Natural killer cell (primary cell): ENCODE results near the gene MMP15. TPM values are rescaled to one million over a fixed set of nuclear protein-coding genes. Genes with fewer than 3 reads are reported as not detected.
"Not testable (repeated sequence)": the region's sequence is repeated elsewhere in the genome, so short reads cannot be mapped to it uniquely, and the experiment has no call there.

Source experiments
- ATAC-seq, 3 donors: fragments of 150-1000 bp in 2 of 3; fragments of 200-7000 bp in 1 of 3; cut with Tn5 transposase; 1 replicate in 1 of 3; 2 replicates in 2 of 3; pipeline ENCODE4 v1.10.0; 2021; ENCODE audit warnings: mild to moderate bottlenecking in 2 of 3, moderate library complexity in 2 of 3
- DNase-seq, 2 donors: peaks; one replicate each; pipeline versions ENCODE4 v3.0.0 to v3.0.0-alpha.2; 2013 to 2021; ENCODE audit warnings: mixed read lengths in 1 of 2
- H3K27ac ChIP-seq: one replicate; pipeline ENCODE4 v1.5.1; 2013; ENCODE audit warnings: mild to moderate bottlenecking, low read length
- H3K27me3 ChIP-seq: one replicate; pipeline ENCODE4 v1.6.1; 2013; ENCODE audit warnings: low read length; ENCODE audit not compliant: control insufficient read depth, insufficient read depth
- H3K36me3 ChIP-seq: one replicate; pipeline ENCODE4 v1.6.1; 2013; ENCODE audit warnings: low read length; ENCODE audit not compliant: control insufficient read depth, insufficient read depth
- H3K4me1 ChIP-seq: one replicate; pipeline ENCODE4 v1.6.1; 2013; ENCODE audit warnings: low read length; ENCODE audit not compliant: control insufficient read depth, insufficient read depth
- H3K4me3 ChIP-seq: one replicate; pipeline ENCODE4 v1.5.1; 2013; ENCODE audit warnings: low read length
- H3K9me3 ChIP-seq: one replicate; pipeline ENCODE4 v1.6.1; 2013; ENCODE audit warnings: low read length; ENCODE audit not compliant: control insufficient read depth, insufficient read depth
- H3K27ac Mint-ChIP-seq, 2 donors: one replicate each; pipeline ENCODE4 v1.8.0; 2022; ENCODE audit warnings: mild to moderate bottlenecking in 2 of 2, mixed read lengths in 2 of 2, moderate library complexity in 1 of 2
- H3K27me3 Mint-ChIP-seq, 2 donors: one replicate each; pipeline ENCODE4 v1.8.0; 2022; ENCODE audit warnings: low read depth in 2 of 2, mixed read lengths in 2 of 2
- H3K36me3 Mint-ChIP-seq: one replicate; pipeline ENCODE4 v1.8.0; 2022; ENCODE audit warnings: mixed read lengths
- H3K4me1 Mint-ChIP-seq, 2 donors: one replicate each; pipeline ENCODE4 v1.8.0; 2022; ENCODE audit warnings: mixed read lengths in 2 of 2
- H3K4me3 Mint-ChIP-seq: one replicate; pipeline ENCODE4 v1.8.0; 2022; ENCODE audit warnings: mild to moderate bottlenecking, moderate library complexity, mixed read lengths
- H3K9me3 Mint-ChIP-seq, 2 donors: one replicate each; pipeline ENCODE4 v1.8.0; 2022; ENCODE audit warnings: mixed read lengths in 2 of 2
- CTCF ChIP-seq: fragments of 200-600 bp; IDR thresholded peaks from one replicate; pipeline ENCODE4 v1.8.0; 2022; ENCODE audit warnings: antibody characterized with exemption
- WGBS: methylation state at CpG from one replicate; pipeline ENCODE4 v1.1.7; 2013; ENCODE audit warnings: missing lambda C conversion rate; ENCODE audit not compliant: insufficient coverage; 5-methylcytosine and 5-hydroxymethylcytosine counted together
- intact Hi-C: fragments of 100-400 bp; cut with micrococcal nuclease; formaldehyde crosslinking; loops from one replicate; pipeline ENCODE4 v1.14.2; 2022
- total RNA-seq, 4 donors: library from RNA; stranded (reverse); fragments of 120-200 nt in 1 of 4; gene quantifications; one replicate each; pipeline versions ENCODE4 v1.2.3 to v1.2.4, GENCODE V29; 2013 to 2022

The MMP15 gene
- total RNA-seq, 3 donors from 2014 or later (not counting 1 experiment from before 2014, with no cell fraction given), result 0.23 to 0.27 (median 0.24) TPM

GRCh38 chr16:58002416-58002800 is 23.1 kb upstream of the MMP15 start:
- H3K27me3 ChIP-seq, result no peaks in the 10 kb centered on the region
- peak overlapping the region; percentile 79 for H3K4me3 Mint-ChIP-seq
- DNase-seq (no peak), ATAC-seq (no peak)
- H3K4me1 ChIP-seq, result peaks cover 41% of the 10 kb centered on the region
- no peaks in the 10 kb centered on the region for H3K9me3 Mint-ChIP-seq
- peaks cover 51 to 62% of the 10 kb centered on the region in 2 donors for H3K4me1 Mint-ChIP-seq
- no peaks in the 10 kb centered on the region for H3K36me3 Mint-ChIP-seq
- intact Hi-C loops, result loop anchor here (10.0 kb wide), 1 partner anchor 338 kb away; the partner anchor contains the start of gene ADGRG3
- 83% methylated on average over 9 of the region's 9 CpGs for WGBS
- peak overlapping the region; percentile 86 to 90 for H3K27ac Mint-ChIP-seq
- H3K36me3 ChIP-seq, result peaks cover 21% of the 10 kb centered on the region
- no peaks in the 10 kb centered on the region for H3K27me3 Mint-ChIP-seq
- no peak overlapping the region for H3K4me3 ChIP-seq
- TF ChIP-seq CTCF, result no peak
- no peak overlapping the region for H3K27ac ChIP-seq
- no peaks in the 10 kb centered on the region for H3K9me3 ChIP-seq

- DNase-seq (no peak), ATAC-seq (no peak)
- peak overlapping the region; percentile 21 for H3K4me3 Mint-ChIP-seq
- no peaks in the 10 kb centered on the region for H3K9me3 Mint-ChIP-seq
- H3K4me3 ChIP-seq, result no peak overlapping the region
- peaks cover 36% of the 10 kb centered on the region for H3K4me1 ChIP-seq
- H3K36me3 ChIP-seq, result peaks cover 16% of the 10 kb centered on the region
- no peak overlapping the region for H3K27ac ChIP-seq
- TF ChIP-seq CTCF, result no peak
- no peaks in the 10 kb centered on the region for H3K27me3 ChIP-seq
- peaks cover 46 to 57% of the 10 kb centered on the region in 2 donors for H3K4me1 Mint-ChIP-seq
- intact Hi-C loops, result loop anchor here (10.0 kb wide), 1 partner anchor 338 kb away; the partner anchor contains the start of gene ADGRG3
- no peaks in the 10 kb centered on the region for H3K27me3 Mint-ChIP-seq
- H3K9me3 ChIP-seq, result no peaks in the 10 kb centered on the region
- 97% methylated on average over 5 of the region's 5 CpGs for WGBS
- H3K27ac Mint-ChIP-seq, result peak overlapping the region in 1 of 2 donors; percentile 34
- no peaks in the 10 kb centered on the region for H3K36me3 Mint-ChIP-seq
Measured at GRCh38 chr16:58002936-58003335, 22.6 kb upstream of the MMP15 start.

- H3K27me3 Mint-ChIP-seq, H3K36me3 Mint-ChIP-seq, H3K4me3 Mint-ChIP-seq, H3K27ac ChIP-seq, DNase-seq, H3K27me3 ChIP-seq, H3K9me3 Mint-ChIP-seq, ATAC-seq, H3K4me3 ChIP-seq, H3K9me3 ChIP-seq: not testable (repeated sequence)
- intact Hi-C loops, result loop anchor here (1.0 to 10.0 kb wide), 3 partner anchors 105 to 428 kb away; partner anchors contain the start of gene ADGRG3
- Mint-ChIP-seq H3K4me1 (peaks cover 30 to 43% of the 10 kb centered on the region in 2 donors), H3K27ac (peak overlapping the region in 1 of 2 donors; percentile 45)
- Histone ChIP-seq H3K36me3 (peaks cover 19% of the 10 kb centered on the region), H3K4me1 (peaks cover 18% of the 10 kb centered on the region)
- WGBS, result 96% methylated on average over 12 of the region's 12 CpGs
Measured at GRCh38 chr16:58004736-58005135, 20.8 kb upstream of the MMP15 start.

- WGBS, result 97% methylated on average over 11 of the region's 11 CpGs
- no peaks in the 10 kb centered on the region for H3K9me3 ChIP-seq
- H3K4me3 ChIP-seq, result no peak overlapping the region
- no peaks in the 10 kb centered on the region for H3K4me1 ChIP-seq
- H3K36me3 ChIP-seq, result peaks cover 41% of the 10 kb centered on the region
- H3K27ac Mint-ChIP-seq, result peak overlapping the region in 1 of 2 donors; percentile 70
- H3K27ac ChIP-seq, result no peak overlapping the region
- H3K36me3 Mint-ChIP-seq, result peaks cover 8% of the 10 kb centered on the region
- ATAC-seq, result no peak
- H3K9me3 Mint-ChIP-seq, result no peaks in the 10 kb centered on the region
- no peak for DNase-seq
- no peaks in the 10 kb centered on the region for H3K27me3 ChIP-seq
- intact Hi-C loops, result loop anchor here (10.0 kb wide), 1 partner anchor 345 kb away; the partner anchor contains the start of gene ADGRG3
- peaks cover under 1 to 15% of the 10 kb centered on the region in 2 donors for H3K4me1 Mint-ChIP-seq
- H3K4me3 Mint-ChIP-seq, result no peak overlapping the region
- TF ChIP-seq CTCF, result no peak
- H3K27me3 Mint-ChIP-seq, result no peaks in the 10 kb centered on the region
Measured at GRCh38 chr16:58009856-58010416, 15.6 kb upstream of the MMP15 start.
